Measurements from ENCODE around the gene SUGP2.

Gene SUGP2

GRCh38 chr19:19051478-19052213 is 18.3 kb upstream of the SUGP2 start:
- no peaks in the 10 kb centered on the region for H3K9me3 Mint-ChIP-seq
- H3K4me3 Mint-ChIP-seq: no peak overlapping the region
- no peaks in the 10 kb centered on the region for H3K27me3 Mint-ChIP-seq
- no peak overlapping the region for H3K27ac Mint-ChIP-seq
- no peaks in the 10 kb centered on the region for H3K4me1 Mint-ChIP-seq
- peaks cover 51% of the 10 kb centered on the region for H3K36me3 Mint-ChIP-seq
- ATAC-seq: no peak

- H3K4me1 Mint-ChIP-seq: no peaks in the 10 kb centered on the region
- no peaks in the 10 kb centered on the region for H3K9me3 Mint-ChIP-seq
- no peak overlapping the region for H3K4me3 Mint-ChIP-seq
- no peaks in the 10 kb centered on the region for H3K27me3 Mint-ChIP-seq
- H3K36me3 Mint-ChIP-seq: peaks cover 46% of the 10 kb centered on the region
- no peak for ATAC-seq
- H3K27ac Mint-ChIP-seq: no peak overlapping the region
Observed at GRCh38 chr19:19050731-19051130, 17.4 kb upstream of the SUGP2 start.

GRCh38 chr19:19050104-19050503 is 16.8 kb upstream of the SUGP2 start:
- H3K36me3 Mint-ChIP-seq: peaks cover 43% of the 10 kb centered on the region
- no peak for ATAC-seq
- H3K4me1 Mint-ChIP-seq: no peaks in the 10 kb centered on the region
- no peak overlapping the region for H3K4me3 Mint-ChIP-seq
- no peaks in the 10 kb centered on the region for H3K9me3 Mint-ChIP-seq
- no peaks in the 10 kb centered on the region for H3K27me3 Mint-ChIP-seq
- no peak overlapping the region for H3K27ac Mint-ChIP-seq

GRCh38 chr19:19049406-19049805 is 16.1 kb upstream of the SUGP2 start:
- H3K27me3 Mint-ChIP-seq: no peaks in the 10 kb centered on the region

GRCh38 chr19:19043881-19044280 is 10.6 kb upstream of the SUGP2 start:
- peaks cover 46% of the 10 kb centered on the region for H3K36me3 Mint-ChIP-seq
- H3K4me3 Mint-ChIP-seq: no peak overlapping the region
- no peaks in the 10 kb centered on the region for H3K9me3 Mint-ChIP-seq
- no peaks in the 10 kb centered on the region for H3K27me3 Mint-ChIP-seq
- H3K4me1 Mint-ChIP-seq: peaks cover 21% of the 10 kb centered on the region
- H3K27ac Mint-ChIP-seq: no peak overlapping the region
- no peak for ATAC-seq

More at GRCh38 chr19:19049406-19049805, 16.1 kb upstream of the SUGP2 start:
- no peak for ATAC-seq
- H3K9me3 Mint-ChIP-seq: no peaks in the 10 kb centered on the region
- no peaks in the 10 kb centered on the region for H3K4me1 Mint-ChIP-seq
- H3K4me3 Mint-ChIP-seq: no peak overlapping the region
- H3K36me3 Mint-ChIP-seq: peaks cover 47% of the 10 kb centered on the region
- no peak overlapping the region for H3K27ac Mint-ChIP-seq

GRCh38 chr19:19043481-19043880 is 10.2 kb upstream of the SUGP2 start:
- no peak for ATAC-seq
- no peak overlapping the region for H3K27ac Mint-ChIP-seq
- peaks cover 21% of the 10 kb centered on the region for H3K4me1 Mint-ChIP-seq
- no peak overlapping the region for H3K4me3 Mint-ChIP-seq
- H3K27me3 Mint-ChIP-seq: no peaks in the 10 kb centered on the region
- H3K36me3 Mint-ChIP-seq: peaks cover 46% of the 10 kb centered on the region
- no peaks in the 10 kb centered on the region for H3K9me3 Mint-ChIP-seq

GRCh38 chr19:19042732-19043280 is 9.5 kb upstream of the SUGP2 start:
- ATAC-seq: no peak
- no peak overlapping the region for H3K4me3 Mint-ChIP-seq
- no peaks in the 10 kb centered on the region for H3K9me3 Mint-ChIP-seq
- H3K27me3 Mint-ChIP-seq: no peaks in the 10 kb centered on the region
- peaks cover 46% of the 10 kb centered on the region for H3K36me3 Mint-ChIP-seq
- no peak overlapping the region for H3K27ac Mint-ChIP-seq
- H3K4me1 Mint-ChIP-seq: peaks cover 21% of the 10 kb centered on the region

- Mint-ChIP-seq H3K36me3 (peaks cover 33% of the 10 kb centered on the region), H3K4me1 (peaks cover 25% of the 10 kb centered on the region), H3K27me3 (no peaks in the 10 kb centered on the region), H3K27ac (peak overlapping the region; percentile 68), H3K4me3 (no peak overlapping the region), H3K9me3 (no peaks in the 10 kb centered on the region)
- ATAC-seq: no peak
Observed at GRCh38 chr19:19040417-19040816, 7.1 kb upstream of the SUGP2 start.

- Mint-ChIP-seq H3K27ac (peak overlapping the region; percentile 68), H3K27me3 (no peaks in the 10 kb centered on the region), H3K4me1 (peaks cover 27% of the 10 kb centered on the region), H3K9me3 (no peaks in the 10 kb centered on the region), H3K36me3 (peaks cover 28% of the 10 kb centered on the region), H3K4me3 (no peak overlapping the region)
- ATAC-seq: peak; percentile 73
Observed at GRCh38 chr19:19039901-19040300, 6.6 kb upstream of the SUGP2 start.

- Mint-ChIP-seq H3K9me3 (no peaks in the 10 kb centered on the region), H3K36me3 (peaks cover 14% of the 10 kb centered on the region), H3K27me3 (no peaks in the 10 kb centered on the region), H3K4me1 (peaks cover 31% of the 10 kb centered on the region), H3K4me3 (peak overlapping the region; percentile 81), H3K27ac (peak overlapping the region; percentile 67)
- ATAC-seq: peak; percentile 70
Observed at GRCh38 chr19:19034204-19034624, 897 bp upstream of the SUGP2 start.

- H3K9me3 Mint-ChIP-seq: no peaks in the 10 kb centered on the region
- H3K4me3 Mint-ChIP-seq: peak overlapping the region; percentile 83
- peaks cover 32% of the 10 kb centered on the region for H3K4me1 Mint-ChIP-seq
- no peaks in the 10 kb centered on the region for H3K27me3 Mint-ChIP-seq
- no peak for ATAC-seq
- H3K27ac Mint-ChIP-seq: peak overlapping the region; percentile 67
- peaks cover 16% of the 10 kb centered on the region for H3K36me3 Mint-ChIP-seq
Observed at GRCh38 chr19:19033176-19033425, 216 bp downstream of the SUGP2 start.

- ATAC-seq: peak; percentile 59
- H3K4me3 Mint-ChIP-seq: peak overlapping the region; percentile 83
- peaks cover 37% of the 10 kb centered on the region for H3K4me1 Mint-ChIP-seq
- H3K27me3 Mint-ChIP-seq: no peaks in the 10 kb centered on the region
- H3K36me3 Mint-ChIP-seq: peaks cover 21% of the 10 kb centered on the region
- H3K27ac Mint-ChIP-seq: peak overlapping the region; percentile 67
- no peaks in the 10 kb centered on the region for H3K9me3 Mint-ChIP-seq
Observed at GRCh38 chr19:19032420-19033175, 719 bp downstream of the SUGP2 start.

GRCh38 chr19:19031891-19032290 is 1.4 kb downstream of the SUGP2 start:
- Mint-ChIP-seq H3K4me1 (peaks cover 43% of the 10 kb centered on the region), H3K4me3 (peak overlapping the region; percentile 83), H3K27ac (no peak overlapping the region), H3K9me3 (no peaks in the 10 kb centered on the region), H3K27me3 (no peaks in the 10 kb centered on the region), H3K36me3 (peaks cover 28% of the 10 kb centered on the region)
- ATAC-seq: no peak

- H3K9me3 Mint-ChIP-seq: no peaks in the 10 kb centered on the region
- H3K27me3 Mint-ChIP-seq: no peaks in the 10 kb centered on the region
- peaks cover 42% of the 10 kb centered on the region for H3K4me1 Mint-ChIP-seq
- peaks cover 53% of the 10 kb centered on the region for H3K36me3 Mint-ChIP-seq
- no peak for ATAC-seq
- no peak overlapping the region for H3K27ac Mint-ChIP-seq
- no peak overlapping the region for H3K4me3 Mint-ChIP-seq
Observed at GRCh38 chr19:19028526-19028925, 4.8 kb downstream of the SUGP2 start.

GRCh38 chr19:19027228-19027627 is 6.1 kb downstream of the SUGP2 start:
- Mint-ChIP-seq H3K27me3 (no peaks in the 10 kb centered on the region), H3K4me3 (no peak overlapping the region), H3K4me1 (peaks cover 50% of the 10 kb centered on the region), H3K9me3 (no peaks in the 10 kb centered on the region), H3K36me3 (peaks cover 64% of the 10 kb centered on the region), H3K27ac (no peak overlapping the region)
- no peak for ATAC-seq

Measured in stimulated activated memory B cell treated with anti-CD40 and anti-IgM and Interleukin-4, amounts not matched to agents 10 μg/mL and 1 μg/mL and 100 μg/mL, for 72 hours (primary cell).